Glutamatergic neuron (in vitro differentiated cells): ENCODE data around the gene PON3. TPM values are rescaled to one million over a fixed set of nuclear protein-coding genes. Genes with fewer than 3 reads are reported as not detected.

Experiments
- DNase-seq: peaks from one replicate; pipeline ENCODE4 v3.0.0; 2022
- H3K27ac Mint-ChIP-seq: one replicate; pipeline ENCODE4 v1.8.0; 2020; ENCODE audit warnings: mild to moderate bottlenecking, mixed read lengths, inconsistent platforms; ENCODE audit not compliant: unreplicated experiment
- H3K27me3 Mint-ChIP-seq: one replicate; pipeline ENCODE4 v1.8.0; 2020; ENCODE audit warnings: mild to moderate bottlenecking, moderate library complexity, mixed read lengths, inconsistent platforms; ENCODE audit not compliant: unreplicated experiment
- H3K36me3 Mint-ChIP-seq: one replicate; pipeline ENCODE4 v1.8.0; 2020; ENCODE audit warnings: mild to moderate bottlenecking, mixed read lengths, inconsistent platforms; ENCODE audit not compliant: unreplicated experiment
- H3K4me1 Mint-ChIP-seq: one replicate; pipeline ENCODE4 v1.8.0; 2020; ENCODE audit warnings: mild to moderate bottlenecking, low read depth, mixed read lengths, inconsistent platforms; ENCODE audit not compliant: unreplicated experiment
- H3K4me3 Mint-ChIP-seq: one replicate; pipeline ENCODE4 v1.8.0; 2020; ENCODE audit warnings: mild to moderate bottlenecking, mixed read lengths, inconsistent platforms; ENCODE audit not compliant: unreplicated experiment
- H3K9me3 Mint-ChIP-seq: one replicate; pipeline ENCODE4 v1.8.0; 2020; ENCODE audit warnings: mild to moderate bottlenecking, moderate library complexity, mixed read lengths, inconsistent platforms; ENCODE audit not compliant: unreplicated experiment
- total RNA-seq: library from RNA; stranded (reverse); fragmentation: NEBNext Ultra II Directional; extraction: Animal tissue kit (Norgen Biotek cat#: 25700); gene quantifications from one replicate; pipeline ENCODE4 v1.2.1, GENCODE V29; 2021; ENCODE audit not compliant: unreplicated experiment
- TF ChIP-seq, protein P1 (sequence below): fragments of 200-600 bp; sonication (generic); IDR thresholded peaks from one replicate; pipeline ENCODE4 v1.5.0; 2021; ENCODE audit not compliant: partially characterized antibody, unreplicated experiment

PON3 gene
- total RNA-seq, 1 donor from 2014 or later, result not detected

DNA sequence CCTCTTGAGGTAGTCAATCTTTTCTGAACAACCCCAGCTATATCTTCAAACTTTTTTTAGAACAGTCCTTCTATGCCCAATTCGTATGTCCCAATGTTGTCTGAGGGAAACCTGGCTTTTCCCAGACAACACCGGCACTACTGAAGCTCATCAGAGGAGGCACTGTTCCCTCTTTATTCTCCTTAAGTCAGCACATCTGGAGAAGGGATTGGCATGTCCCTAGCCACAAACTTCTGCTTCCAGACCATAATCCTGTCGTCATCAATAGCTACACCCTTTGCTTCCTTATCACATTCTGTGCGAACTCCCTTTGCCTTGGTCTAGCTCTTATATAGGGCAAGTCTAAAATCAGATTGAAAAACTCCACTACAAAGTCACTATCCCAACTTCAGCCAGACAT, 22.9 kb downstream of the PON3 start:
- no peak overlapping the region for H3K4me3 Mint-ChIP-seq
- TF ChIP-seq, protein P1, sequence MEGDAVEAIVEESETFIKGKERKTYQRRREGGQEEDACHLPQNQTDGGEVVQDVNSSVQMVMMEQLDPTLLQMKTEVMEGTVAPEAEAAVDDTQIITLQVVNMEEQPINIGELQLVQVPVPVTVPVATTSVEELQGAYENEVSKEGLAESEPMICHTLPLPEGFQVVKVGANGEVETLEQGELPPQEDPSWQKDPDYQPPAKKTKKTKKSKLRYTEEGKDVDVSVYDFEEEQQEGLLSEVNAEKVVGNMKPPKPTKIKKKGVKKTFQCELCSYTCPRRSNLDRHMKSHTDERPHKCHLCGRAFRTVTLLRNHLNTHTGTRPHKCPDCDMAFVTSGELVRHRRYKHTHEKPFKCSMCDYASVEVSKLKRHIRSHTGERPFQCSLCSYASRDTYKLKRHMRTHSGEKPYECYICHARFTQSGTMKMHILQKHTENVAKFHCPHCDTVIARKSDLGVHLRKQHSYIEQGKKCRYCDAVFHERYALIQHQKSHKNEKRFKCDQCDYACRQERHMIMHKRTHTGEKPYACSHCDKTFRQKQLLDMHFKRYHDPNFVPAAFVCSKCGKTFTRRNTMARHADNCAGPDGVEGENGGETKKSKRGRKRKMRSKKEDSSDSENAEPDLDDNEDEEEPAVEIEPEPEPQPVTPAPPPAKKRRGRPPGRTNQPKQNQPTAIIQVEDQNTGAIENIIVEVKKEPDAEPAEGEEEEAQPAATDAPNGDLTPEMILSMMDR, result no peak
- H3K9me3 Mint-ChIP-seq, result no peaks in the 10 kb centered on the region
- peaks cover 2% of the 10 kb centered on the region for H3K27me3 Mint-ChIP-seq
- peaks cover 6% of the 10 kb centered on the region for H3K36me3 Mint-ChIP-seq
- no peaks in the 10 kb centered on the region for H3K4me1 Mint-ChIP-seq
- no peak overlapping the region for H3K27ac Mint-ChIP-seq
- DNase-seq, result no peak

DNA sequence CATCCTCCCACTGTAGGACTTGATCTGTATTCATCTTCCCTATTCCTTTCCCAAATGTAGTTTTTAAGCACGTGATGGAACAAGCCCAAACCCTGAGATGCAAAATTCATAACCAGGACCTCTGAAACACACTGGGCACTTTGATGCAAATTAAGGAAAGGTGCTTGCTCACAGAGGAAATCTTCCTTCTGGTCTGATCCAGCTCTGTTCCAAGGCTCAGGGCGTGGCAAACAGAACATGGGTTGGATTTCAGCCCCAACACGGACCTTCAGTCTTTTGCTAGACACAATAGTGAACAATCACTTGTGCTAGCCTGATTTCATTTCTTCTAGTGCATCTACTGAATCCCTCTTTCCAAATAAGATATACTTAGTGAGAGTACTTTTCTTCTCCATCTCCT, 27.9 kb downstream of the PON3 start:
- no peak overlapping the region for H3K27ac Mint-ChIP-seq
- H3K36me3 Mint-ChIP-seq, result no peaks in the 10 kb centered on the region
- H3K4me3 Mint-ChIP-seq, result no peak overlapping the region

DNA sequence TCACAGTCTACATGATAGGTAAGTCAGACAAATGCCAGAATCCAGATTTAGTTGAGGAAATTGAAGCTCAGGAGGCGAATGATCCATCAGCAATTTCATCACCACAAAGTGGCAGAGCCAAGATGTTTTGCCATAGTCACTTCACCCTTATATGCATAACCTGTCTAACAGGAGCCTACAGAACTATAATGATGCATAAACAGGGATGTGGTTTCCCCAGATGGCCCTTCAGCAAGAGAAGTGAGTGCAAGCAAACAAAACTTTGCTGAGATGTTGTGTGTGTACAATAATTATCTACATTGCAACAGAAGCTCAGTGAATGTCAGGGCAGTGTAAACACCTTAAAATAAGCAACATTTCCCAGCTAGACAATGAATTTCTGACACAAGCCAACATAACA, 28.6 kb downstream of the PON3 start:
- TF ChIP-seq, protein P1, result no peak
- H3K27me3 Mint-ChIP-seq, result no peaks in the 10 kb centered on the region
- H3K4me3 Mint-ChIP-seq, result no peak overlapping the region
- H3K9me3 Mint-ChIP-seq, result no peaks in the 10 kb centered on the region
- no peaks in the 10 kb centered on the region for H3K4me1 Mint-ChIP-seq
- H3K36me3 Mint-ChIP-seq, result no peaks in the 10 kb centered on the region
- H3K27ac Mint-ChIP-seq, result no peak overlapping the region
- DNase-seq, result no peak

More for the DNA sequence above, 27.9 kb downstream of the PON3 start:
- no peak for DNase-seq
- Mint-ChIP-seq H3K9me3 (no peaks in the 10 kb centered on the region), H3K27me3 (no peaks in the 10 kb centered on the region), H3K4me1 (no peaks in the 10 kb centered on the region)
- TF ChIP-seq, protein P1, result no peak

DNA sequence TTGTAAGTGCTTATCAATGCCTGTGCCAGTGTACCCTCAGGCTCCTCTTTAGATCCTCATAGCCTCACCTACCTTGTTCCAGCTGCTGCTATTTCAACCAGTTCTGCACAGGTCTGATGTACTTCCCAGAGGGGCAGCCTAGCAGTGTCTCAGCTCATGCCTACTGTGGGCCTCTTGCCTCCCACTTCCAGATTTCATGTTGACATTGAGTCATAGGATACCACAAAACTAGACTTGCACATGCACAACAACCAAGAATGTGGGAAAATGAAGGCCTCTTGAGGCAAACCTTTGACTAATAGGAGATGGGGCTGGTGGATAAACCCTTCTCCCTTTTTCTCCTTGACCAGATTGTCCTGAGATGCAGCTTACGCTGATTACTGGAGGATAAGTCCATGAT, 31.0 kb downstream of the PON3 start:
- Mint-ChIP-seq H3K4me1 (no peaks in the 10 kb centered on the region), H3K27me3 (no peaks in the 10 kb centered on the region), H3K9me3 (no peaks in the 10 kb centered on the region), H3K27ac (no peak overlapping the region), H3K36me3 (no peaks in the 10 kb centered on the region), H3K4me3 (no peak overlapping the region)
- DNase-seq, result no peak
- TF ChIP-seq, protein P1, result no peak

DNA sequence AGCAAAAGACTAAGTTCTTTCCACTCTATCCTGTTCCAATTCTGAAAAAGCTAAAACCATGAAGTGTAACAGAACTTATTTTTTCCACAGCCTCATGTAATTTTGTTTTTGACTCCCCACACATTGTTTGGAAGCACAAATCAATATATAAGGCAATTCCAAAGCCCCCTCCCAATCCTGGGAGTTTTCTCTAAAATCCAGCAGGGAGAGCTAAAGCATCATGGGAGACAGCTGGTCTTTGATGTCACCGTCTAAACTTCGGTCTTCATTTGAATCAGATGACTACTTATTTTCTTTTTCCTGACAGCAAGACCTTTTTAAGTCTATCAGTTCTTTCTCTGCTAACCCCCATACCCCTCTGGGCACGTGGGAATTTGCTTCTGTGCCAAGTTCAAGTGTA, 38.6 kb downstream of the PON3 start:
- Mint-ChIP-seq H3K36me3 (no peaks in the 10 kb centered on the region), H3K4me1 (no peaks in the 10 kb centered on the region), H3K9me3 (no peaks in the 10 kb centered on the region), H3K27me3 (no peaks in the 10 kb centered on the region), H3K4me3 (no peak overlapping the region), H3K27ac (no peak overlapping the region)
- TF ChIP-seq, protein P1, result no peak
- no peak for DNase-seq
